ENCODE results near the gene PARVB.

The PARVB gene

DNA sequence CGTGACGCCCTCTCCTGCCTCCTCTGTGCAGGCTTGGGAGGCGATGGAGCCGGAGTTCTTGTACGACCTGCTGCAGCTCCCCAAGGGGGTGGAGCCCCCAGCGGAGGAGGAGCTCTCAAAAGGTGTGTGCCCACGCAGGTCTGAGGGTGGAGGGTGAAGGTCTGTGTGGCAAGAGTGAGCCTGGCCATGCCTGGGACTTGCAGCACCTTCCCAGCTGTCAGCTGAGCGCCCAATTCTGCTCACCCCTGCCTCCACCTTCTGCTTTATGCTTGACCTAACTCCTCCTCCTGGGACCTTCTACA lies 159.1 kb downstream of the PARVB start:
- no peak overlapping the region for H3K4me3 ChIP-seq (ENCODE audit: low read length)
- no peak overlapping the region for H2AFZ ChIP-seq (ENCODE audit: low read depth, low read length)
- no peaks in the 10 kb centered on the region for H3K36me3 ChIP-seq (ENCODE audit: insufficient read depth, low read length)
- H3K9me3 ChIP-seq (ENCODE audit: low read length) = no peaks in the 10 kb centered on the region
- no peaks in the 10 kb centered on the region for H3K4me1 ChIP-seq (ENCODE audit: insufficient read depth, low read length)
- no peaks in the 10 kb centered on the region for H3K27me3 ChIP-seq (ENCODE audit: insufficient read depth, low read length)

DNA sequence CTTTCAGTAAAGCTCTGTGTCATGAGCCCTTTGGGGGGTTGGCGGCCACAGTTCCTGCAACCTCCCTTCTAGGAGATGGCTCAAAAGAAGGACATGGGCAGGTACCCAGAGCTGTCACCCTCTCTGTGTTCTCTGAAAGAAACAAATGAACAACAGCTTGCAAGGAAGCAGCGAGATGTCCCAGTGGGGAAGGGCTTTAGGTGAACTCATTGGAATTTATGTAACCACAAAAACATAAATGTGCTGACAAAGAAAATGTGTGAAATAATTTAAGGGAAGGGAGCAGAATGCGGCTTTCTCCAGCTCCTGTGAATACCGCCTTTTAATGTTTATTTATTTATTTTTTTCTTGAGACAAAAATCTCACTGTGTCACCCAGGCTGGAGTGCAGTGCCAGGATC lies 159.9 kb downstream of the PARVB start:
- Histone ChIP-seq H3K4me1 (ENCODE audit: insufficient read depth, low read length) (no peaks in the 10 kb centered on the region), H3K27me3 (ENCODE audit: insufficient read depth, low read length) (no peaks in the 10 kb centered on the region), H2AFZ (ENCODE audit: low read depth, low read length) (no peak overlapping the region), H3K9me3 (ENCODE audit: low read length) (no peaks in the 10 kb centered on the region), H3K4me3 (ENCODE audit: low read length) (no peak overlapping the region), H3K36me3 (ENCODE audit: insufficient read depth, low read length) (no peaks in the 10 kb centered on the region)

DNA sequence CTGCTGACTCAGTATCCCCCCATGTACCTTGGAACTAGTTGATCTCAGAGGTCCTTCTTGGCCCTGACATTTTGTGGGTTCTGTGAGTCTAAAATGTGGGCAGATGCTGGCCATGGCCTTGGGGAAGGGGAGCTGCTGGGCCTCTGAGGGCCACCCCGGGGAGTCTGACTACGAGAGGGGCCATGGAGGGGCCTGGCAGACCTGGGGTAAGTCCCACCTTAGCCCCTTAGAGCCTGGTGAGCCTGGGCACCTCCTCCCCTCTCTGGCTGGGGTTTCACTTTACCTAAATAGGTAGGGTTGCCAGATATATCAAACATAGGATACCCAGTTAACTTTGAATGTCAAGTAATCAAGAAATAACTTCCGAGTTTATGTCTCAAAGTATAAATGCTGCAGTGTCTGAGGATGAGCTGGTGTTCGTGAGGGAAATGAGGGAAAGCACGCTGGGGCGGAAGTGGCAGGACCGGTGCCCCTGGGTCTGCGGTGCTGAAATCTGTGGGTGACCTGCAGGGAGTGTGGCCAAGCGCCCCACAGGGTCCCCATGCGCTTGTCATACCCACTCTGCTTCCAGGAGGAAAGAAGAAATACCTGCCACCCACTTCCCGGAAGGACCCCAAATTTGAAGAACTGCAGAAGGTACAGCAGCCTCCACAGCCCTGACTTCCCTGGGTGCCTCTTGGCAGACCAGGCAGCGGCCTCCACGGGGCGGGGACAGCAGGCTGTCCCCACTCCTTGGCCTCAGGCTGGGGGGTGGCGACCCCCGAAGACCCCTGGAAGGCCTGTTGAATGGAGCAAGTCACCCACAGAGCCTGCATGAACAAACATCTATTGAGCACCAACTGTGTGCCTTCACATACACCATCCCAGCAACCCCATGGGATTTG lies 161.4 kb downstream of the PARVB start:
- no peak overlapping the region for H2AFZ ChIP-seq (ENCODE audit: low read depth, low read length)
- H3K4me3 ChIP-seq (ENCODE audit: low read length) = no peak overlapping the region
- H3K36me3 ChIP-seq (ENCODE audit: insufficient read depth, low read length) = no peaks in the 10 kb centered on the region
- no peaks in the 10 kb centered on the region for H3K27me3 ChIP-seq (ENCODE audit: insufficient read depth, low read length)
- no peaks in the 10 kb centered on the region for H3K4me1 ChIP-seq (ENCODE audit: insufficient read depth, low read length)
- H3K9me3 ChIP-seq (ENCODE audit: low read length) = no peaks in the 10 kb centered on the region

DNA sequence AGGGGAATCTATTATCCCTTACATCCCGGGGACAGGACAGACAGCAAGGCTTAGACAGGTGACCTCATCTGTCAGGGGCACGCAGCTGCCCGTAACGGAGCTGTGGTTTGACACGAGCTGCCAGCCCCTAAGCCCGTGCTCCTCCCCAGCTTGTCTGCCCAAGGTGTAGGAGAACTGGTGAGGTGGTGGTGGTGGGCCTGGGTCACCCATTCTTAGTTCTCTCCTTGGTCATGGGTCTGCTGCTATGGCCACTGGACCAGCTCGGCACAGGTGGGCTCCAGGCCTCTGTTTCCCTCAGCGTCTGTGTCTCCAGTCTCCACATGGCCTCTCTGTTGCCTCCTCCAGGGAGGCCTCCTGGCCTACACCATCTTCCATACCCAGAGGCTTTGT lies 162.0 kb downstream of the PARVB start:
- Histone ChIP-seq H3K9me3 (ENCODE audit: low read length) (no peaks in the 10 kb centered on the region), H3K36me3 (ENCODE audit: insufficient read depth, low read length) (no peaks in the 10 kb centered on the region), H3K4me1 (ENCODE audit: insufficient read depth, low read length) (no peaks in the 10 kb centered on the region), H2AFZ (ENCODE audit: low read depth, low read length) (no peak overlapping the region), H3K27me3 (ENCODE audit: insufficient read depth, low read length) (no peaks in the 10 kb centered on the region), H3K4me3 (ENCODE audit: low read length) (no peak overlapping the region)

DNA sequence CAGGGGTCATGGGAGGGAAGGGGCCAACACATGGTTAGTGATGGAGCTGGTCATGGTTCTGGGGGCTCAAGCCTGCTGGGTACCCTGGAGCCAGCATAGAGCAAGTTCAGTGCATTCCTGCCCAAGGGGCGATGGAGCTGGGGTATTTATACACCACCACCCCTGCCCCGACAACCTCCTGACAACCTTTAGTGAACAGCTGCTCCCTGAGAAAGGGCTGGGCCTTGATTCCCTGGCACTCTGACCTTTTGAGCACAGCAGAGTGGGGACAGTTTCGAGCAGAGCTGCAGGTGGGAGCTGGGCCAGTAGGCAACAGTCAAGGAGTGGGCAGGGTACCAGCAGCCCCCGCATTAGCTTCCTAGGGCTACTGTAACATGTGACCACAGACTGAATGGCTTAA lies 162.6 kb downstream of the PARVB start:
- no peak overlapping the region for H2AFZ ChIP-seq (ENCODE audit: low read depth, low read length)
- no peaks in the 10 kb centered on the region for H3K36me3 ChIP-seq (ENCODE audit: insufficient read depth, low read length)
- H3K4me3 ChIP-seq (ENCODE audit: low read length) = no peak overlapping the region
- H3K27me3 ChIP-seq (ENCODE audit: insufficient read depth, low read length) = no peaks in the 10 kb centered on the region
- no peaks in the 10 kb centered on the region for H3K9me3 ChIP-seq (ENCODE audit: low read length)
- H3K4me1 ChIP-seq (ENCODE audit: insufficient read depth, low read length) = no peaks in the 10 kb centered on the region

DNA sequence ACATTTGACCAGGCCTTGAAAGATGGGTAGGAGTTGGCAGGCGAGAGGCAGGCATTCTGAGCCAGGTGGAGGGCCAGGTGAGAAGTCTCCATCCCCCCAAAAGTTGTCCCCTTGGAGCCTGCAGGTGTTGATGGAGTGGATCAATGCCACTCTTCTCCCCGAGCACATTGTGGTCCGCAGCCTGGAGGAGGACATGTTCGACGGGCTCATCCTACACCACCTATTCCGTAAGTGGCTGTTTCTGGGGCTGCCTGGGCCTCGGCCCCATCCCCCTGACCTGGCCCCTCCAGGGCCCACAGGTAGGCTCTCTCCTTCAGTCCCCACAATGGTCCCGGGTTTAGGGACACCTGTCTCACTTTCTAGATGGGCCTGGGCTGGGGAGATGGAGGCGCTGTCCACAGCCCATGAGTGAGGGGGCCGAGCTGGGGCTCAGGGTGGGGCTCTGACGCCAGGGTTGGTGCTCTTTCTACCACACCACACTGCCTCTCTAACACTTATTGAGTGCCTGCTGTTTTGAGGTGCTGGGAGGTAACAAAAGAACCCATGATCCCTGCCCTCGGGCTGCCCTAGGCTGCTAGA lies 163.6 kb downstream of the PARVB start:
- no peaks in the 10 kb centered on the region for H3K9me3 ChIP-seq (ENCODE audit: low read length)
- no peak overlapping the region for H2AFZ ChIP-seq (ENCODE audit: low read depth, low read length)
- no peak overlapping the region for H3K4me3 ChIP-seq (ENCODE audit: low read length)
- no peaks in the 10 kb centered on the region for H3K36me3 ChIP-seq (ENCODE audit: insufficient read depth, low read length)
- no peaks in the 10 kb centered on the region for H3K27me3 ChIP-seq (ENCODE audit: insufficient read depth, low read length)
- no peaks in the 10 kb centered on the region for H3K4me1 ChIP-seq (ENCODE audit: insufficient read depth, low read length)

DNA sequence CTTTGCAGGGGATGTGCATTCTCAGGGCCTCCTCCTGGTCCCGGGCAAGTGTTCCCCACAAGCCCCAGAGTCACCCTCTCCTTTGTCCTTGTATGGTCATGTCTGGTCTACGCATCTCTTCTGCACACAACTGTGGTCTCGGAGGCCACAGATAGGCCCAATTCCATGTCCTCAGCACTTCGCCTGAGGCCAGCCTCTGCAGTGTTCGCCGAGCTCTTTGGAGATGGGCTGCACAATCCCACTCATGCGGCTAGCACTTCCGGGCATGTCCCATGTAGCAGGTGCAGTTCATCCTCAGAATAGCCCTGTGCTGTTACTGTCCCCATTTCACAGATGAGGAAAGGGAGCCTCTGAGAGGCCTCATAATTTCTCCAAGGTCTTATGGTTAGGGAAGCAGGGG lies 164.2 kb downstream of the PARVB start:
- H3K27me3 ChIP-seq (ENCODE audit: insufficient read depth, low read length) = no peaks in the 10 kb centered on the region
- no peaks in the 10 kb centered on the region for H3K36me3 ChIP-seq (ENCODE audit: insufficient read depth, low read length)
- no peaks in the 10 kb centered on the region for H3K4me1 ChIP-seq (ENCODE audit: insufficient read depth, low read length)
- no peak overlapping the region for H2AFZ ChIP-seq (ENCODE audit: low read depth, low read length)
- H3K4me3 ChIP-seq (ENCODE audit: low read length) = no peak overlapping the region
- no peaks in the 10 kb centered on the region for H3K9me3 ChIP-seq (ENCODE audit: low read length)

DNA sequence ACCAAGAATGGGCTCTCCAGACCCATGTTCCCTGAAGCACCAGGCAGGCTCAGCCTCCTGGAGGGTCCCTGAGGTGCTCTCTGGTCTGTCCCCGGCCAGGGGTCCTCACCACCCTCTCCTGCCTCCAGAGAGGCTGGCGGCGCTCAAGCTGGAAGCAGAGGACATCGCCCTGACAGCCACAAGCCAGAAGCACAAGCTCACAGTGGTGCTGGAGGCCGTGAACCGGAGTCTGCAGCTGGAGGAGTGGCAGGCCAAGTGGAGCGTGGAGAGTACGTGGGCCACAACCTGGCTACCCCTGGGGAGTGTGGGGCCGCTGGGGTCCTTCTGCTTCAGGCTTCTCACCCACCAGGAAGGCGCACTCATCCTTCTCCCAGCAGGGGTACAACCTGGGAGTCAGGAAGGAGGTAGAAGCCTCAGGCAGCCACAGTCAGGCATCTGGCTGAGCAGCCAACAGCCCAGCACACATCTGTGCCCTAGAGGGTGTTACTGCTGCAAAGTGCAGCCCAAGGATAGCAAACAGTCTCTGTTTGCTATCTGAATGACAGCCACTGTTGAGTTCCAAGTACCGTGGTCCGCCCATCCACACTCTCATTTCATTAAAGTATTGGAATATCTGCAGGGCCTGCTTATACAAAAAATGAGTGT lies 165.0 kb downstream of the PARVB start:
- no peaks in the 10 kb centered on the region for H3K9me3 ChIP-seq (ENCODE audit: low read length)
- H3K27me3 ChIP-seq (ENCODE audit: insufficient read depth, low read length) = no peaks in the 10 kb centered on the region
- no peaks in the 10 kb centered on the region for H3K4me1 ChIP-seq (ENCODE audit: insufficient read depth, low read length)
- no peak overlapping the region for H3K4me3 ChIP-seq (ENCODE audit: low read length)
- no peaks in the 10 kb centered on the region for H3K36me3 ChIP-seq (ENCODE audit: insufficient read depth, low read length)
- H2AFZ ChIP-seq (ENCODE audit: low read depth, low read length) = no peak overlapping the region

DNA sequence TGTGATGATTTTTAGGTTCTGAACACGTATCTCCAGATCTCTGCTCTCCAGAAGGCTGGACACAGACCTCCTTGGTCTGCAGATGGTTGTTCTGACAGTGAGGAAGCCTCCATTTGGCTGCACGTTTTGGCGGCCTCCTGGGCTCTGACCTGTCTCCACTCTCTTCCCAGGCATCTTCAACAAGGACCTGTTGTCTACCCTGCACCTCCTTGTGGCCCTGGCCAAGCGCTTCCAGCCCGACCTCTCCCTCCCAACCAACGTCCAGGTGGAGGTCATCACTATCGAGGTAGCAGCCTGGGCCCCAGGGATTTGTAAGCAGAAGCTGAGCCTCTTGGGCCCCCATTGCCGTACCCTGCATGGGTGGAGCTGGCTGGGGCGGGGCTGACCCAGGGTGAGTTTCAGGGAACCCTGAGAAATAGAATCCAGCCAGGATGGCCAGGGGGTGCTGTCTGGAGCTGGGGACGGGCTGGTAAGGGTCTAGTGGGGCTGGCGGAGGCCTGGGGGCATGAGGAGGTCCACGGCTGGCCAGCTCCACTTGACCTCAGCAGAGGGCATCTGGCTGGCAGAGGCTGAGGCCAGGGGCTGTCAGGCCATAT lies 166.4 kb downstream of the PARVB start:
- Histone ChIP-seq H3K27me3 (ENCODE audit: insufficient read depth, low read length) (peaks cover 3% of the 10 kb centered on the region), H3K4me1 (ENCODE audit: insufficient read depth, low read length) (no peaks in the 10 kb centered on the region), H3K4me3 (ENCODE audit: low read length) (no peak overlapping the region), H3K36me3 (ENCODE audit: insufficient read depth, low read length) (no peaks in the 10 kb centered on the region), H3K9me3 (ENCODE audit: low read length) (no peaks in the 10 kb centered on the region), H2AFZ (ENCODE audit: low read depth, low read length) (no peak overlapping the region)

DNA sequence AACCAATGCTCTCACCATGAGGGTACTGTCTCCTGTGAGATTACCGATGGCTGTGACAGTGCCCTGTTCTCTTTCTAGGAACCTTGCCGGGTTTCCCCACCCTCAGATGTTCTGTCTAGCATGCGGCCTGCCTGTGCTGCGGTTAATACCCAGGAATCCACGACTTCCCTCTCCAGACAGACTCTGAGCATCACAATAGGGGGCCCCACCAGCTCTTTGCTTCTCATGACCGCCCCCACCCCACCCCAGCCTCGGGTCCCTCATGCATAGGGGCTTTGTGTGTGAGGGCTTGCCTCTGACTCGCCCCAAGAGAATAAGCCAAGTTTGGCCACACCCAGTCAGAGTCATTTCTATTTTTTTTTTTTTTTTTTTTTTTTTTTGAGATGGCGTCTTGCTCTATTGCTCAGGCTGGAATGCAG lies 166.9 kb downstream of the PARVB start:
- Histone ChIP-seq H3K4me3 (ENCODE audit: low read length) (no peak overlapping the region), H3K9me3 (ENCODE audit: low read length) (no peaks in the 10 kb centered on the region), H3K36me3 (ENCODE audit: insufficient read depth, low read length) (no peaks in the 10 kb centered on the region), H2AFZ (ENCODE audit: low read depth, low read length) (no peak overlapping the region), H3K4me1 (ENCODE audit: insufficient read depth, low read length) (no peaks in the 10 kb centered on the region), H3K27me3 (ENCODE audit: insufficient read depth, low read length) (peaks cover 6% of the 10 kb centered on the region)

DNA sequence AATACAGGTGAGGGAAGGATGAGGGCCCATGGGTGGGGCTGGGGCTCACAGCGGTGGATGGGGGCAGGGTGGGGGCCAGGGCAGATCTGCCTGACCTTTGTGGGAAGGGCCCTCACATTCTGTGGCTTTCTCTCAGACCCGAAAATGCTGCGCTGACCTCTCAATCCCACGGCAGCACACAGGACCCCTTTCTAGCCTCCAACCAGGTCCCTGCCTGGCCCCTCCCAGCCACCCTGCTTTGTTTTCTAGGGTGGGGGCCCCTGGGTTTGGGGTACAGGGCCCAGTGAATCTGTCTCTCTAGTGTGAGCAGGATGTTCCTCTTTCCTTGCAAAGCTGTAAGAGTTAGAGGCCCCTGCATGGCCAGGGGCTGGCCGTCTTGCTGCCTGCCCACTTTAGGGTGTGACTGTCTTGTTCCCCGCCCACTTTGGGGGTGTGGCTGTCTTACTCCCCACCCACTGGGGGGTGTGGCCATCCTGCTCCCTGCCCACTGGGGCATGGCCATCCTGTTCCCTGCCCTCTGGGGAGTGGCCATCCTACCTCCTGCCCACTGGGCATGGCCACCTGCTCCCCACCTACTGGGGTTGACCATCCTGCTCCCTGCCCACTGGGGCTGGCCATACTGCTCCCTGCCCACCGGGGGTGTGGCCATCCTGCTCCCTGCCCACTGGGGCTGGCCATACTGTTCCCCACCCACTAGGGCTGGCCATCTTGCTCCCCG lies 168.2 kb downstream of the PARVB start:
- Histone ChIP-seq H2AFZ (ENCODE audit: low read depth, low read length) (no peak overlapping the region), H3K4me1 (ENCODE audit: insufficient read depth, low read length) (no peaks in the 10 kb centered on the region), H3K4me3 (ENCODE audit: low read length) (no peak overlapping the region), H3K27me3 (ENCODE audit: insufficient read depth, low read length) (peaks cover 6% of the 10 kb centered on the region), H3K36me3 (ENCODE audit: insufficient read depth, low read length) (no peaks in the 10 kb centered on the region), H3K9me3 (ENCODE audit: low read length) (no peaks in the 10 kb centered on the region)

DNA sequence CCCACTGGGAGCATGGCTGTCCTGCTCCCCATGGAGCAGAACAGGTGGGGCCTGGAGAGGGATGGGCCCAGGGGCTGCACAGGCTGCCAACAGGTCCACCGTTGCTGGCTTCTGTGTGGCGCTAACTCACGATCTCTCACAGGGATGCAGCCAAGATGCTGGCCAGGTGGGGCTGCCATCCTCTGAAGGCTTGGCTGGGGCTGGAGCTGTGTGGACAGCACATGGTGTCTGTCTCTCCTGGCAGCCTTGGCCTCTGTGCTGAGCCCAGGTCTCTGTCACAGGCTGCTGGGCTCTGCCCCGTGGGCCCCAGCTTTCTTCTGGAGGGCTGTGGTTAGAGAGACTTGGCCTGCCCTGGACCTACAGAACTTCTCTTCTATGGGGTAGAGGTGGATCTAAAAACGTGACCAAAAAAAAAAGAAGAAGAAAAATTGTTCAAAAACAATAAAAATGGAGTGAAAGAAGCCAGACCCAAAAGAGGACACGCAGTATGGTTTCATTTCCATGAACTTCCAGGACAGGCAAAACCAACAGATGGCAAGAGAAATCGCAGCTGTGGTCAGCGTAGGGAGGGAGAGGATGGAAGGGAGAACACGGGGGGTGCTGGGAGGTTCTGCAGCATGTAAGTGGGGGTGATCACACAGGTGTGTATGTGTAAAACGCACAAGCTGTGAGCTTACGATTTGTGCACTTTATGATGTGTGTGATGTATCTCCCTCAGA lies 168.9 kb downstream of the PARVB start:
- H2AFZ ChIP-seq (ENCODE audit: low read depth, low read length) = no peak overlapping the region
- H3K4me3 ChIP-seq (ENCODE audit: low read length) = no peak overlapping the region
- H3K36me3 ChIP-seq (ENCODE audit: insufficient read depth, low read length) = no peaks in the 10 kb centered on the region
- no peaks in the 10 kb centered on the region for H3K4me1 ChIP-seq (ENCODE audit: insufficient read depth, low read length)
- H3K27me3 ChIP-seq (ENCODE audit: insufficient read depth, low read length) = peaks cover 6% of the 10 kb centered on the region
- H3K9me3 ChIP-seq (ENCODE audit: low read length) = no peaks in the 10 kb centered on the region

All from neuron (in vitro differentiated cells).